ENCODE measurements around the gene ITGB3. TPM values are rescaled to one million over a fixed set of nuclear protein-coding genes. Genes with fewer than 3 reads are reported as not detected.

The ITGB3 gene
- total and polyA plus RNA-seq, 2 of the 8 experiments (the other 6 are each of a cell fraction or from before 2014, with no cell fraction given) = 0.08 to 0.09 TPM

GRCh38 chr17:47262586-47262985 lies 9.0 kb downstream of the ITGB3 start:
- no peaks in the 10 kb centered on the region for H3K36me3 ChIP-seq (ENCODE audit: control insufficient read depth in 2 of 4, insufficient read depth in 4 of 4, low read length in 3 of 4)

More at GRCh38 chr17:47262586-47262985, 9.0 kb downstream of the ITGB3 start:
- Histone ChIP-seq H4K8ac (ENCODE audit: extremely low read depth, insufficient read depth, low read length) (no peak overlapping the region), H2BK15ac (ENCODE audit: low read length) (no peak overlapping the region), H3K27me3 (replicated peaks in 1 of 4; ENCODE audit: control insufficient read depth in 3 of 4, extremely low read depth in 1 of 4, insufficient read depth in 3 of 4, low read length in 3 of 4) (no peaks in the 10 kb centered on the region), H3K79me1 (ENCODE audit: low read depth, low read length) (no peaks in the 10 kb centered on the region), H4K91ac (replicated peaks; ENCODE audit: insufficient read length, low read length) (no peak overlapping the region), H3K9ac (replicated peaks in 1 of 4; ENCODE audit: extremely low read depth in 1 of 4, low read depth in 3 of 4, low read length in 3 of 4) (no peak overlapping the region), H2AFZ (ENCODE audit: low read length) (no peak overlapping the region), H3K14ac (ENCODE audit: insufficient read length) (no peak overlapping the region), H4K5ac (ENCODE audit: insufficient read length, low read depth, low read length) (no peak overlapping the region), H4K20me1 (replicated peaks in 1 of 2; ENCODE audit: control insufficient read depth in 1 of 2, insufficient read depth in 2 of 2, low read length in 2 of 2) (no peaks in the 10 kb centered on the region), H3K4me1 (replicated peaks in 1 of 4; ENCODE audit: control insufficient read depth in 3 of 4, insufficient read depth in 4 of 4, low read length in 3 of 4) (peaks cover 0 to 2% (median 1%) of the 10 kb centered on the region in 4 experiments; a peak in 2 of 7 replicates), H3K4ac (replicated peaks; ENCODE audit: insufficient read length, low read depth, low read length) (no peak overlapping the region), H3K9me3 (ENCODE audit: insufficient read depth in 2 of 2, low read depth in 1 of 2, low read length in 1 of 2) (no peaks in the 10 kb centered on the region), H2BK12ac (ENCODE audit: low read depth, low read length) (no peak overlapping the region), H2BK120ac (replicated peaks; ENCODE audit: low read depth, low read length) (no peak overlapping the region), H3K4me2 (ENCODE audit: insufficient read depth in 1 of 2, low read depth in 2 of 2, low read length in 2 of 2) (no peak overlapping the region), H2AK5ac (ENCODE audit: low read depth, low read length) (no peak overlapping the region), H3K23ac (ENCODE audit: insufficient read length) (no peak overlapping the region), H3K56ac (replicated peaks; ENCODE audit: insufficient read length, low read depth, low read length) (no peak overlapping the region), H3K79me2 (ENCODE audit: control insufficient read depth in 1 of 2, insufficient read depth in 2 of 2, low read length in 2 of 2) (no peaks in the 10 kb centered on the region), H3K18ac (ENCODE audit: extremely low read depth, low read length) (no peak overlapping the region), H3K4me3 (ENCODE audit: extremely low read depth in 1 of 4, insufficient read depth in 2 of 4, low read depth in 3 of 4, low read length in 4 of 4) (no peak overlapping the region), H3K23me2 (ENCODE audit: low read depth, low read length) (no peaks in the 10 kb centered on the region), H2BK5ac (ENCODE audit: low read depth, low read length) (no peak overlapping the region), H2BK20ac (ENCODE audit: low read length) (no peak overlapping the region), H3K27ac (ENCODE audit: low read depth, low read length) (no peak overlapping the region)
- WGBS, 2 experiments (ENCODE audit: extremely low coverage in 1 of 2, insufficient coverage in 1 of 2, insufficient read length in 1 of 2, insufficient replicate concordance in 2 of 2, low coverage in 1 of 2, low lambda C conversion rate in 2 of 2, missing lambda C conversion rate in 1 of 2) = 80% methylated on average over 7 of the region's 7 CpGs; no CpG with 5 or more reads in 1 of the 2 experiments
- CTCF ChIA-PET (ENCODE audit: partially characterized antibody) = no interaction called here
- DNase-seq (ENCODE audit: low read depth in 1 of 2, low spot score in 2 of 2) (no peak), FAIRE-seq (no peak)
- POLR2A ChIA-PET (ENCODE audit: partially characterized antibody) = interaction anchor here (1.0 kb wide), 1 partner anchor 25 kb away, joined by 3 read pairs; no protein-coding TSS in a partner anchor
- TF ChIP-seq POLR2AphosphoS5 (IDR thresholded peaks at IDR 0.05; ENCODE audit: low read depth, low read length) (no peak), KDM4A (IDR thresholded peaks at IDR 0.05; ENCODE audit: low read depth, low read length, severe bottlenecking) (no peak), SIRT6 (IDR thresholded peaks at IDR 0.05; ENCODE audit: low read length) (no peak), PHF8 (conservative IDR thresholded peaks at IDR 0.05; ENCODE audit: low read depth, low read length) (no peak)
